Stimulated activated naive CD8-positive, alpha-beta T cell treated with anti-CD3 and anti-CD28 coated beads, Interleukin-15, Interleukin-2, amounts not matched to agents 100 ng/mL and 50 ng/mL, for 24 hours (primary cell): ENCODE results near the gene CSDE1.

ENCODE experiments used
- H3K27ac Mint-ChIP-seq: one replicate; pipeline ENCODE4 v1.8.0; 2021; ENCODE audit warnings: mild to moderate bottlenecking, mixed read lengths
- H3K27me3 Mint-ChIP-seq: one replicate; pipeline ENCODE4 v1.8.0; 2021; ENCODE audit warnings: mixed read lengths
- H3K36me3 Mint-ChIP-seq: one replicate; pipeline ENCODE4 v1.8.0; 2021; ENCODE audit warnings: low read depth, mixed read lengths
- H3K4me1 Mint-ChIP-seq: one replicate; pipeline ENCODE4 v1.8.0; 2021; ENCODE audit warnings: low read depth, mixed read lengths
- H3K4me3 Mint-ChIP-seq: one replicate; pipeline ENCODE4 v1.8.0; 2021; ENCODE audit warnings: mild to moderate bottlenecking, mixed read lengths
- H3K9me3 Mint-ChIP-seq: one replicate; pipeline ENCODE4 v1.8.0; 2021; ENCODE audit warnings: mixed read lengths

Gene CSDE1

DNA sequence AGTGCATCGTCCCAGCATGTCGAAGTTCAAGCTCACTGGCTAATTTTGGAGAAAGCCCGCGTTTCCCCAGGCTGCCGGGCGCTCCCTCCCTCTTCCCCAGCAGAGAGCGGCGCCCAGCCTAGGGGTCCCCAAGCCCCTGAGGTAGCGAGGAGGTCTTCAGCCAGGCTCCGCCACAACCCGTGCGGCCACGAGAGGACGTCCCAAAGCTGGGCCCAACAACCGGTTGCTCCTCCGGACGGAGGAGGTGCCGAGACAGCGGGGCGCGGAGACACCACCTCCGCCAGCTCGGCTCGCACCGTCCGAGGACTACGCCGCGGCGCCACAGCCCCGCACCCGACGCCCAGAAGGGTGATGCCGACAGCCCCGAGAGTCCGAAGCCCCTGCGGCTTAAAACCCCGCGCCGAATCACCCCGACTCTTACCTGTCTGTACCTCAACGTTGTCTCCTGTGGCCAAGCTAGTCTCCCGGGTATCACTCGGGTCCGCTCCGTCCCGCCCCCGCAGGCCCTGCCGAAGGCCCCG lies 88.2 kb downstream of the CSDE1 start, which contains the start of gene DENND2C:
Gene DENND2C, minus strand, starts transcription at position 488 of the 521 bp plus-strand sequence. CDS start 44,065 bp downstream, outside the sequence.
- Mint-ChIP-seq H3K27ac (no peak within 1 kb of the TSS), H3K36me3 (no peaks in the 10 kb centered on the region), H3K9me3 (no peaks in the 10 kb centered on the region), H3K4me1 (peaks cover 12% of the 10 kb centered on the region), H3K27me3 (peaks cover 25% of the 10 kb centered on the region), H3K4me3 (peak within 1 kb of the TSS; percentile 87)

DNA sequence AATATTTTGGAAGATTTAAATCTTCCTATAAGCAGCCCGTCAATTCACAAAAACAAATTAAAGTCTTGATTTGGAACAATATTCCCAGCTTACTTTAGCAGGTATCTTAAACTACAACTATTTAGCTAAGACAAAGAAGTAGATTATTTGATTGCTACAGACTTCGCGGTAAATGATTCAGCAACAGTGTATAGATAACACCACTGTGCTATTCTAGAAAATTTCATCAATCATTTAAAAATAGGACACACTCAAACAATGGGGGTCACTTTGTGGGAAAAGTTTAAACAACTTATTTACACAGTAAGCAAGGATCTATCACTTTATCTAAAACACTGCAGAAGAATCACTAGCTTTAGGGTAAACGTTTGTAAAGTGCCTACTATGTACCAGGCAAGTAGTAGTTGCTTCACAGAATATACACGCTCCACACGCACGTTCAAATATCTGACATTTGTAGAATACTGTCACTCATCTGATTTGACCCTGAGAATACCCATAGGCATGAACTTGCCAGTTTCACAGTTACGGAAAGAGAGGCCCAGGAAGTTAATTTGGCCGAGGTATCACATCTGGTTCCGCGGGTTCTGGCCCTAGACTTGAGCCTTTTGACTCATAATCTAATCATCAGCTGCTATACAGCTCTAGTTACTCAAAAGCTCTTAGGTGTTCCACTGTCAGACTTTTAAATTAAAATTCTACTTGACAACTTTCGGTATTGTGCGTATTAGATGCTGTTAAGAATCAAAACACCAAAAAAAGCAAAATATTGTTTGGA lies 88.8 kb downstream of the CSDE1 start:
- H3K36me3 Mint-ChIP-seq = no peaks in the 10 kb centered on the region
- H3K27me3 Mint-ChIP-seq = peaks cover 25% of the 10 kb centered on the region
- no peak overlapping the region for H3K27ac Mint-ChIP-seq
- peak overlapping the region; percentile 87 for H3K4me3 Mint-ChIP-seq
- H3K4me1 Mint-ChIP-seq = peaks cover 12% of the 10 kb centered on the region
- no peaks in the 10 kb centered on the region for H3K9me3 Mint-ChIP-seq

GRCh38 chr1:114668373-114668772 lies 89.4 kb downstream of the CSDE1 start:
- Mint-ChIP-seq H3K4me3 (no peak overlapping the region), H3K9me3 (no peaks in the 10 kb centered on the region)

DNA sequence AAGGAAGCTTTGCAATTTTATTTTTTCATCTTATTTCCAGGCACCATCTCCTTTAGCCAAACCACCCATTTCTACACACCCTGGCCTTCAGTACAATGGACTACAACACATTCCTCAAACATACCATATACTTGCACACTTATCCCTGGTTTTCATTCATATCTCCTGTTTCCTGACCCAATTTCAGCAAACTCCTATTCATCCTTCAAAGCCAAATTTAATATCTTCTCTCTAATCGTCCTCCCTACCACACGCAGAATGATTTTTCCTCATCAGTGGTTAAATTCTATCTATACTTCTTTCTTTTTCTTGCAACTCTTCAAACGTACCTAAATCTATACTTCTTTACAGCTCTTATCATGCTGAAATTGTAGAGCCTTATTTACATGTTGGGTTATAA lies 90.8 kb downstream of the CSDE1 start:
- Mint-ChIP-seq H3K9me3 (no peaks in the 10 kb centered on the region), H3K27me3 (peaks cover 21% of the 10 kb centered on the region), H3K4me1 (peaks cover 12% of the 10 kb centered on the region), H3K4me3 (no peak overlapping the region), H3K27ac (no peak overlapping the region), H3K36me3 (no peaks in the 10 kb centered on the region)

More at GRCh38 chr1:114668373-114668772, 89.4 kb downstream of the CSDE1 start:
- Mint-ChIP-seq H3K4me1 (peaks cover 12% of the 10 kb centered on the region), H3K27me3 (peaks cover 23% of the 10 kb centered on the region), H3K27ac (no peak overlapping the region), H3K36me3 (no peaks in the 10 kb centered on the region)
